Lower lobe of right lung (tissue), 2 donors: ENCODE data around the gene C16orf74. TPM values are rescaled to one million over a fixed set of nuclear protein-coding genes. Genes with fewer than 3 reads are reported as not detected.

Source experiments
- ATAC-seq, 2 donors: fragments of 200-7000 bp; cut with Tn5 transposase; one replicate each; pipeline ENCODE4 v1.9.1; 2020 to 2022; ENCODE audit warnings: mild to moderate bottlenecking in 2 of 2, moderate library complexity in 2 of 2
- DNase-seq: peaks from one replicate; pipeline ENCODE4 v3.0.0-alpha.2; 2020
- H3K27ac ChIP-seq: fragments of 200-600 bp; one replicate; pipeline ENCODE4 v1.8.0; 2022
- H3K27me3 ChIP-seq: fragments of 200-600 bp; one replicate; pipeline ENCODE4 v1.8.0; 2022; ENCODE audit warnings: low read depth
- H3K36me3 ChIP-seq: fragments of 200-600 bp; one replicate; pipeline ENCODE4 v1.8.0; 2022; ENCODE audit warnings: mild to moderate bottlenecking
- H3K4me1 ChIP-seq: fragments of 200-600 bp; one replicate; pipeline ENCODE4 v1.8.0; 2022
- H3K4me3 ChIP-seq: fragments of 200-600 bp; one replicate; pipeline ENCODE4 v1.8.0; 2022; ENCODE audit warnings: mild to moderate bottlenecking
- H3K9me3 ChIP-seq: fragments of 200-600 bp; one replicate; pipeline ENCODE4 v1.8.0; 2022
- intact Hi-C: fragments of 100-400 bp; cut with DNase I; formaldehyde crosslinking; loops from one replicate; pipeline ENCODE4 v1.11.0; 2022
- total RNA-seq: library from RNA; stranded (reverse); fragmentation: NEBNext Ultra II Directional; extraction: Animal tissue kit (Norgen Biotek cat#: 25700); gene quantifications from one replicate; pipeline ENCODE4 v1.2.1, GENCODE V29; 2021
- TF ChIP-seq, protein P1 (sequence below): fragments of 200-600 bp; IDR thresholded peaks from one replicate; pipeline ENCODE4 v1.8.0; 2022; ENCODE audit warnings: antibody characterized with exemption, mild to moderate bottlenecking
- donor health status: DM: no; HTN: yes; CAD: no; lungs with severe emphysema.

C16orf74 gene
- total RNA-seq, 1 donor from 2014 or later, result 1.5 TPM

DNA sequence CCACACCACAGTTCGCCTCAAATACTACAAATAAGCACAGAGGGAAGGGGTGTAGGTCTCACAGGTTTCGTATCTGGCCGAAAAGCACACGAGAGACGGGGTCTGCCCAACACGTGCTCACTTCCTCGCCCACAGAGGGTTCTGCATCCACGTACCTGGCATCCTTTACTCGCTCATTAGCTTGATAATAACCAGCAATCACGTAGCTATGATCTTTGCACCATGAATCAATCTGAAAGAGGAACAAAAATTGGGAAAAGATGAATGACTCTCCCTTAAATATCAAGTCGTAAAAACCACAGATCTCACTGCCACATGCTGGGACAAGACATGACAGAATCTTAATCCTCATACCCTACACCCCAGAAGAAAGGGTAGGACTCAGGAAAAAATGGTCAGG is 37.9 kb upstream of the C16orf74 start:
- DNase-seq (no peak), ATAC-seq (no peak)
- Histone ChIP-seq H3K36me3 (peaks cover 54% of the 10 kb centered on the region), H3K4me3 (no peak overlapping the region), H3K9me3 (no peaks in the 10 kb centered on the region), H3K4me1 (no peaks in the 10 kb centered on the region), H3K27me3 (no peaks in the 10 kb centered on the region), H3K27ac (no peak overlapping the region)
- TF ChIP-seq, protein P1, sequence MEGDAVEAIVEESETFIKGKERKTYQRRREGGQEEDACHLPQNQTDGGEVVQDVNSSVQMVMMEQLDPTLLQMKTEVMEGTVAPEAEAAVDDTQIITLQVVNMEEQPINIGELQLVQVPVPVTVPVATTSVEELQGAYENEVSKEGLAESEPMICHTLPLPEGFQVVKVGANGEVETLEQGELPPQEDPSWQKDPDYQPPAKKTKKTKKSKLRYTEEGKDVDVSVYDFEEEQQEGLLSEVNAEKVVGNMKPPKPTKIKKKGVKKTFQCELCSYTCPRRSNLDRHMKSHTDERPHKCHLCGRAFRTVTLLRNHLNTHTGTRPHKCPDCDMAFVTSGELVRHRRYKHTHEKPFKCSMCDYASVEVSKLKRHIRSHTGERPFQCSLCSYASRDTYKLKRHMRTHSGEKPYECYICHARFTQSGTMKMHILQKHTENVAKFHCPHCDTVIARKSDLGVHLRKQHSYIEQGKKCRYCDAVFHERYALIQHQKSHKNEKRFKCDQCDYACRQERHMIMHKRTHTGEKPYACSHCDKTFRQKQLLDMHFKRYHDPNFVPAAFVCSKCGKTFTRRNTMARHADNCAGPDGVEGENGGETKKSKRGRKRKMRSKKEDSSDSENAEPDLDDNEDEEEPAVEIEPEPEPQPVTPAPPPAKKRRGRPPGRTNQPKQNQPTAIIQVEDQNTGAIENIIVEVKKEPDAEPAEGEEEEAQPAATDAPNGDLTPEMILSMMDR, result no peak
- intact Hi-C loops, result no loop called here

DNA sequence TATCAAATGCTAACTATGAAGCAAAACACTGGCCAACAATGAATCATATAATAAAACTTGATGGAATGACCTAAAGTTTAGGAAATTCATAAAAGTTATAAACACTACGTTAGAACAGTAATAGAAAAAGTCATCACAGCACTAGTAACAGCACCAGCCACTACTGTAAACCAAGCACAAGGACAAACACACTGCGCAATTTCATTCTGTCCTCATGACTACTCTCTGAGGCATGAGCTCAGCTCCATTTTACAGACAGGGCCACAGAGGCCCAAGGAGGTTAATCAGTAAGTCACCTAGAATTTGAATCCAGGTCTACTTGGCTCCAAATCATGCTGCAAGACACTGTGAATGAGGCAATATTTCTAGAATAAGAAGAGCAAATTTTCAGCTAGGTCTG is 35.0 kb upstream of the C16orf74 start:
- H3K27ac ChIP-seq, result no peak overlapping the region
- intact Hi-C loops, result no loop called here
- ATAC-seq (no peak), DNase-seq (no peak)
- TF ChIP-seq, protein P1, result no peak
- H3K9me3 ChIP-seq, result no peaks in the 10 kb centered on the region
- no peak overlapping the region for H3K4me3 ChIP-seq
- H3K36me3 ChIP-seq, result peaks cover 49% of the 10 kb centered on the region
- H3K27me3 ChIP-seq, result no peaks in the 10 kb centered on the region
- H3K4me1 ChIP-seq, result peaks cover 15% of the 10 kb centered on the region

DNA sequence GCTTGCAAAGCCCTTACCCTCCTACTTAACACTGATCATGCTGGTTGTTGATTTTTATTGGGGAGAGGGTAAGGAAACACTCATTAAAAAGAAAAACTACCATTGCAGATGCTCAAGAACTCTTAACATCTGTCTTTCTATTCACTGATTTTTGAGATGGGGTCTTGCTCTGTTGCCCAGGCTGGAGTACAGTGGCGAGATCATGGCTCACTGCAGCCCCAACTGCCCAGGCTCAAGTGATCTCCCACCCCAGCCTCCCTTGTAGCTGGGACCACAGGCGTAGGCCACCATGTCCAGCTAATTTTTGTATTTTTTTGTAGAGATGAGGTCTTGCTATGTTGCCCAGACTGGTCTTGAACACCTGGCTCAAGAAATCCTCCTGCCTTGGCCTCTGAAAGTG is 33.9 kb upstream of the C16orf74 start:
- peaks cover 60% of the 10 kb centered on the region for H3K36me3 ChIP-seq
- ATAC-seq (no peak), DNase-seq (no peak)
- no peaks in the 10 kb centered on the region for H3K9me3 ChIP-seq
- TF ChIP-seq, protein P1, result no peak
- H3K27ac ChIP-seq, result no peak overlapping the region
- intact Hi-C loops, result no loop called here
- H3K4me1 ChIP-seq, result peaks cover 15% of the 10 kb centered on the region
- no peak overlapping the region for H3K4me3 ChIP-seq
- H3K27me3 ChIP-seq, result no peaks in the 10 kb centered on the region

DNA sequence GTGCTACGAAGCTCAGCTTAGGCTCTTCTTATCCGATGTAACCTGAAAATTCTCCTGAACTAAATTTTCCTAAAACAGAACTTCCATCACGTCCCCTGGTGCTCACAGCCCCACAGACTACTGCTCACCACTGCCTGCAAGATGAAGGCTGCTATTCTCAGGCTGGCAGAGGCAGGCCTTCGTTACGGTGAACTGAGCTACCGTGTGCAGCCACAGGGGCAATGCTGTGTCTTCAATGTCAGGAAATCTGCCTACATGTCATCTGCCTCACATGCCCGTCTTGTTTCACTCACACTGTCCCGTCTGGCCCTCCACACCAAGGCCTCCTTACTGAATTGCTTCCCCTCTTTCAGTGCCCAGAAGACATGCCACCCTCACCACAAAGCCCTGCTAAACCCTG is 32.5 kb upstream of the C16orf74 start:
- H3K9me3 ChIP-seq, result no peaks in the 10 kb centered on the region
- no peaks in the 10 kb centered on the region for H3K27me3 ChIP-seq
- peaks cover 66% of the 10 kb centered on the region for H3K36me3 ChIP-seq
- no peak overlapping the region for H3K27ac ChIP-seq
- no peak for ATAC-seq
- intact Hi-C loops, result no loop called here
- no peak overlapping the region for H3K4me3 ChIP-seq
- no peak for DNase-seq
- TF ChIP-seq, protein P1, result no peak
- H3K4me1 ChIP-seq, result peaks cover 15% of the 10 kb centered on the region

DNA sequence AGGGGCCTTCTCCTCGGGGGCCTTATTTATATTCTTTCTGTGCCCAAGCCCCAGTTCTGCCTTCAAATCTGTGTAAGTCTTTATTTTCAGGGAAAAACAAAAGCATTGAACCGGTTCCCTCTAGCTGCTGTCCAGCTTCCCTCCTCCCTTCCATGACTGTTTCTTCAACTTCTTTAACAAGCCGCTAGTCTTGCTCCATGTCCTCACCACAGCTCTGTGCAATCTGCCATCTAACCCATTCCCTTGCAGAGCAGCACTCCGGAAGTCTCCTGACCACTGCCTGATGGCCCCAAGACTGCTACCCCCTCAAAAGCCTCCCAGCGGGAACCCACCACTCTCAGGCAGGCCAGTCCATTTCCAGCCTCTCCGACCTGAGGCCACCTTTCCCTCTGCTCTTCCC is 31.6 kb upstream of the C16orf74 start:
- intact Hi-C loops, result no loop called here
- no peak overlapping the region for H3K4me3 ChIP-seq
- H3K36me3 ChIP-seq, result peaks cover 66% of the 10 kb centered on the region
- no peak for DNase-seq
- TF ChIP-seq, protein P1, result no peak
- H3K9me3 ChIP-seq, result no peaks in the 10 kb centered on the region
- no peaks in the 10 kb centered on the region for H3K27me3 ChIP-seq
- no peak overlapping the region for H3K27ac ChIP-seq
- H3K4me1 ChIP-seq, result peaks cover 15% of the 10 kb centered on the region
- ATAC-seq, result peak in 1 of 2 donors; percentile 45
